SK-N-SH (cell line): Measurements from ENCODE around the gene MYO9B.

Source experiments
- CHD2 ChIP-seq: fragments of 150-350 bp; IDR thresholded peaks from 2 replicates; pipeline ENCODE4 v1.6.1; 2018; ENCODE audit warnings: low read length; ENCODE audit not compliant: partially characterized antibody
- EP300 ChIP-seq, 2 experiments: IDR thresholded peaks; 2 replicates each; pipeline versions ENCODE4 v1.4.0 to v1.6.1; 2012; ENCODE audit warnings: borderline replicate concordance in 1 of 2, low read depth in 1 of 2, low read length in 1 of 2
- TAF1 ChIP-seq: IDR thresholded peaks from 2 replicates; pipeline ENCODE4 v1.6.1; 2012; ENCODE audit warnings: low read depth, mild to moderate bottlenecking, low read length, moderate library complexity, borderline replicate concordance
- TF ChIP-seq, protein P1 (sequence below): IDR thresholded peaks from 2 replicates; pipeline ENCODE4 v1.6.1; 2012; ENCODE audit warnings: mild to moderate bottlenecking, low read depth, low read length, moderate library complexity
- TF ChIP-seq, protein P2 (sequence below): fragments of 200-600 bp; sonication (generic); IDR thresholded peaks from 2 replicates; pipeline ENCODE4 v1.6.1; 2017; ENCODE audit warnings: antibody characterized with exemption, mild to moderate bottlenecking, moderate library complexity

DNA sequence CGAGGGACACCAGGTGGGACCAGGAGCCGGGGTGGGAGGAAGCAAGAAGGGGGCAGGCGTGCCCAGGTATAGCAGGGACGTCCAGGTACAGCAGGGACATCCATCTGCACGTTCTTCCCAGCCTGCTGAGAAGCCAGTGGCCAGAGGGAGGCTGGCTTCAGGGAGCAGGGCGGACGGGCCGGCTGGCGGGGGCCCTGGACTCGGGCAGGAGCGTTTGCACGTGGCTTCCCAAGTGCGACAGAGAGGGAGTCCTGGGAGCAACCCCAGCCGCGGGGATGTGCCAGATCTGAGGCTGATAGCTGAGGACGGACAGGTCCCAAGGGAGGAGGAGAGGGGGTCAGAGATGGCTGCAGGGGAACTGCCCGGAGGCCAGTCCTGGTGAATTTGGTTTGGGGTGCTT is 36.7 kb downstream of the MYO9B start:
- TF ChIP-seq CHD2 (no peak), TAF1 (no peak), EP300 (IDR thresholded peaks at IDR 0.05; ENCODE audit: borderline replicate concordance in 1 of 2, low read depth in 1 of 2, low read length in 1 of 2) (no peak)
- TF ChIP-seq, protein P1, sequence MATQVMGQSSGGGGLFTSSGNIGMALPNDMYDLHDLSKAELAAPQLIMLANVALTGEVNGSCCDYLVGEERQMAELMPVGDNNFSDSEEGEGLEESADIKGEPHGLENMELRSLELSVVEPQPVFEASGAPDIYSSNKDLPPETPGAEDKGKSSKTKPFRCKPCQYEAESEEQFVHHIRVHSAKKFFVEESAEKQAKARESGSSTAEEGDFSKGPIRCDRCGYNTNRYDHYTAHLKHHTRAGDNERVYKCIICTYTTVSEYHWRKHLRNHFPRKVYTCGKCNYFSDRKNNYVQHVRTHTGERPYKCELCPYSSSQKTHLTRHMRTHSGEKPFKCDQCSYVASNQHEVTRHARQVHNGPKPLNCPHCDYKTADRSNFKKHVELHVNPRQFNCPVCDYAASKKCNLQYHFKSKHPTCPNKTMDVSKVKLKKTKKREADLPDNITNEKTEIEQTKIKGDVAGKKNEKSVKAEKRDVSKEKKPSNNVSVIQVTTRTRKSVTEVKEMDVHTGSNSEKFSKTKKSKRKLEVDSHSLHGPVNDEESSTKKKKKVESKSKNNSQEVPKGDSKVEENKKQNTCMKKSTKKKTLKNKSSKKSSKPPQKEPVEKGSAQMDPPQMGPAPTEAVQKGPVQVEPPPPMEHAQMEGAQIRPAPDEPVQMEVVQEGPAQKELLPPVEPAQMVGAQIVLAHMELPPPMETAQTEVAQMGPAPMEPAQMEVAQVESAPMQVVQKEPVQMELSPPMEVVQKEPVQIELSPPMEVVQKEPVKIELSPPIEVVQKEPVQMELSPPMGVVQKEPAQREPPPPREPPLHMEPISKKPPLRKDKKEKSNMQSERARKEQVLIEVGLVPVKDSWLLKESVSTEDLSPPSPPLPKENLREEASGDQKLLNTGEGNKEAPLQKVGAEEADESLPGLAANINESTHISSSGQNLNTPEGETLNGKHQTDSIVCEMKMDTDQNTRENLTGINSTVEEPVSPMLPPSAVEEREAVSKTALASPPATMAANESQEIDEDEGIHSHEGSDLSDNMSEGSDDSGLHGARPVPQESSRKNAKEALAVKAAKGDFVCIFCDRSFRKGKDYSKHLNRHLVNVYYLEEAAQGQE, result no peak
- TF ChIP-seq, protein P2, sequence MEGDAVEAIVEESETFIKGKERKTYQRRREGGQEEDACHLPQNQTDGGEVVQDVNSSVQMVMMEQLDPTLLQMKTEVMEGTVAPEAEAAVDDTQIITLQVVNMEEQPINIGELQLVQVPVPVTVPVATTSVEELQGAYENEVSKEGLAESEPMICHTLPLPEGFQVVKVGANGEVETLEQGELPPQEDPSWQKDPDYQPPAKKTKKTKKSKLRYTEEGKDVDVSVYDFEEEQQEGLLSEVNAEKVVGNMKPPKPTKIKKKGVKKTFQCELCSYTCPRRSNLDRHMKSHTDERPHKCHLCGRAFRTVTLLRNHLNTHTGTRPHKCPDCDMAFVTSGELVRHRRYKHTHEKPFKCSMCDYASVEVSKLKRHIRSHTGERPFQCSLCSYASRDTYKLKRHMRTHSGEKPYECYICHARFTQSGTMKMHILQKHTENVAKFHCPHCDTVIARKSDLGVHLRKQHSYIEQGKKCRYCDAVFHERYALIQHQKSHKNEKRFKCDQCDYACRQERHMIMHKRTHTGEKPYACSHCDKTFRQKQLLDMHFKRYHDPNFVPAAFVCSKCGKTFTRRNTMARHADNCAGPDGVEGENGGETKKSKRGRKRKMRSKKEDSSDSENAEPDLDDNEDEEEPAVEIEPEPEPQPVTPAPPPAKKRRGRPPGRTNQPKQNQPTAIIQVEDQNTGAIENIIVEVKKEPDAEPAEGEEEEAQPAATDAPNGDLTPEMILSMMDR, result no peak
